T-helper 1 cell treated with Interleukin-12 subunit alpha and Interleukin-12 subunit beta and Interleukin-4 antibody, amounts not matched to agents 30 μg/mL and 1 μg/mL, for 36 hours (primary cell): ENCODE data around the gene COQ7.

ENCODE experiments used
- H3K27ac Mint-ChIP-seq: one replicate; pipeline ENCODE4 v1.8.0; 2021; ENCODE audit warnings: mild to moderate bottlenecking, mixed read lengths
- H3K27me3 Mint-ChIP-seq: one replicate; pipeline ENCODE4 v1.8.0; 2021; ENCODE audit warnings: low read depth, mixed read lengths
- H3K36me3 Mint-ChIP-seq: one replicate; pipeline ENCODE4 v1.8.0; 2021; ENCODE audit warnings: low read depth, mixed read lengths
- H3K4me1 Mint-ChIP-seq: one replicate; pipeline ENCODE4 v1.8.0; 2021; ENCODE audit warnings: low read depth, mixed read lengths
- H3K4me3 Mint-ChIP-seq: one replicate; pipeline ENCODE4 v1.8.0; 2021; ENCODE audit warnings: mild to moderate bottlenecking, moderate library complexity, mixed read lengths
- H3K9me3 Mint-ChIP-seq: one replicate; pipeline ENCODE4 v1.8.0; 2021; ENCODE audit warnings: mixed read lengths

Gene COQ7

DNA sequence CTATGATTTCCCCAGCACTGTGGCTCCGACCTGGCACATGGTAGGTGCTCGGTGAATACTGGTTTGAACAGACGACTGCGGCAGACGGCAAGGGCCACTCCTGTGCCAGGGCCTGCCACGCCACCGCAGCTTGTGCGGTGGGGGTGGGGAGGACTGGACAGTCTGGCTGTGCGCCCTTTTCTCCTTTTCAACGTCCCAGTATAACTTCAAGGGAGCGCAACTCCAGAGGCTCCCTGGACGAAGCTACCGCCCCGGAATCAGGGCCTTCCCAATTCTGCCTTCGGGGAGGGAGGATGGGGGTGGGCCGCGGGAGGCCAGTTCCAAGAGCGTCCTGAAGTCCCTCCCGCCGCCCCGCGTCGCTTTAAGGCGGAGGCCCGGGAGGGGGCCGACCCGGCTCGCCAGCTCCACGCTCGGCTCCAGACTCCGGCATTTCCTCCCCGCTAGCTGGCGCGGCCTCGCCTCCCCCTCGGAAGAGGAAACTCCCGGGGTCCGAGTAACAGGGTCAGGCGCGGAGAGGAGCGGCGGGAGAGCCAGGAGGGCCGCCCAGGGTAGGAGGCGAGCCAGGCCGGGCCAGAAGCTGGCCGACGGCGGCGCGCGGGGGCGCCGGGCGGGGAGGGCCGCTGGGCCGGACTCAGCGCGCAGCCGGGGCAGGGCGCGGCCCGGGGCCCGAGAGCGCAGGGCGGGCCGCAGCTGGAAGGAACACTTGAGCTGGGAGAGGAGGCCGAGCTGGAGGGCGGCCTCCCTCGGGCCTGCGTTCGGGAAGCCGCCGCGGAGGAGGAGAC lies 46.4 kb downstream of the COQ7 start, which contains the start of gene ITPRIPL2:
Gene ITPRIPL2, plus strand, starts transcription at position 388 of the 782 bp plus-strand sequence. CDS start 498 bp downstream, outside the sequence.
- peaks cover 23% of the 10 kb centered on the region for H3K4me1 Mint-ChIP-seq
- peak within 1 kb of the TSS; percentile 45 for H3K27ac Mint-ChIP-seq
- peak within 1 kb of the TSS; percentile 72 for H3K4me3 Mint-ChIP-seq
- H3K36me3 Mint-ChIP-seq: no peaks in the 10 kb centered on the region
- peaks cover 18% of the 10 kb centered on the region for H3K27me3 Mint-ChIP-seq
- H3K9me3 Mint-ChIP-seq: no peaks in the 10 kb centered on the region

DNA sequence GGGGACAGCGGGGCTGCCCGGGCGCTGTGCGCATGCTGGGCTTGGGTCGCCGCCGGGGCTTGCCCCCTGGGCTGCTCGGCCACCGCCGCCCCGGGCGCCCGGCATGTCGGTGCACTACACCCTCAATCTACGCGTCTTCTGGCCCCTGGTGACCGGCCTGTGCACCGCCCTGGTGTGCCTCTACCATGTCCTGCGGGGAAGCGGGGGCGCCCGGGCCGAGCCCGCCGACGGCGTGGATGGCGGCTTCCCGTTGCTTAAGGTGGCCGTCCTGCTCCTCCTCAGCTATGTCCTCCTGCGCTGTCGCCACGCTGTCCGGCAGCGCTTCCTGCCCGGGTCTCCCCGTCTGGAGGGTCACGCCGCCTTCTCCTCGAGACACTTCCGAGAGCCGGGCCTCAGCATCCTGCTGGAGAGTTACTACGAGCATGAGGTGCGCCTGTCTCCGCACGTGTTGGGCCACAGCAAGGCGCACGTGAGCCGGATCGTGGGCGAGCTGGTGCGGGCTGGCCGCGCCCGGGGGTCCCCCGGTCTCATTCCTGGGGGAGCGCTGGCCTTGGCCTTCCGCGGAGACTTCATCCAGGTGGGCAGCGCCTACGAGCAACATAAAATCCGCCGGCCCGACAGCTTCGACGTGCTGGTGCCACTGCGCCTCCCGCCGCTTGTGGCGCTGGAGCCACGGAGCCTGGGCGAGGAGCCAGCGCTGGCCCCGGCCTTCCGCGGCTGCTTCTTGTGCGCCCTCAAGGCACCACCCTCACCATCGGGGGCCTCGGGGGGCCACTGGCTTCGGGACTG lies 47.1 kb downstream of the COQ7 start:
- H3K27me3 Mint-ChIP-seq: peaks cover 18% of the 10 kb centered on the region
- peaks cover 3% of the 10 kb centered on the region for H3K36me3 Mint-ChIP-seq
- H3K9me3 Mint-ChIP-seq: no peaks in the 10 kb centered on the region
- peak overlapping the region; percentile 67 for H3K4me3 Mint-ChIP-seq
- peaks cover 28% of the 10 kb centered on the region for H3K4me1 Mint-ChIP-seq
- peak overlapping the region; percentile 45 for H3K27ac Mint-ChIP-seq

DNA sequence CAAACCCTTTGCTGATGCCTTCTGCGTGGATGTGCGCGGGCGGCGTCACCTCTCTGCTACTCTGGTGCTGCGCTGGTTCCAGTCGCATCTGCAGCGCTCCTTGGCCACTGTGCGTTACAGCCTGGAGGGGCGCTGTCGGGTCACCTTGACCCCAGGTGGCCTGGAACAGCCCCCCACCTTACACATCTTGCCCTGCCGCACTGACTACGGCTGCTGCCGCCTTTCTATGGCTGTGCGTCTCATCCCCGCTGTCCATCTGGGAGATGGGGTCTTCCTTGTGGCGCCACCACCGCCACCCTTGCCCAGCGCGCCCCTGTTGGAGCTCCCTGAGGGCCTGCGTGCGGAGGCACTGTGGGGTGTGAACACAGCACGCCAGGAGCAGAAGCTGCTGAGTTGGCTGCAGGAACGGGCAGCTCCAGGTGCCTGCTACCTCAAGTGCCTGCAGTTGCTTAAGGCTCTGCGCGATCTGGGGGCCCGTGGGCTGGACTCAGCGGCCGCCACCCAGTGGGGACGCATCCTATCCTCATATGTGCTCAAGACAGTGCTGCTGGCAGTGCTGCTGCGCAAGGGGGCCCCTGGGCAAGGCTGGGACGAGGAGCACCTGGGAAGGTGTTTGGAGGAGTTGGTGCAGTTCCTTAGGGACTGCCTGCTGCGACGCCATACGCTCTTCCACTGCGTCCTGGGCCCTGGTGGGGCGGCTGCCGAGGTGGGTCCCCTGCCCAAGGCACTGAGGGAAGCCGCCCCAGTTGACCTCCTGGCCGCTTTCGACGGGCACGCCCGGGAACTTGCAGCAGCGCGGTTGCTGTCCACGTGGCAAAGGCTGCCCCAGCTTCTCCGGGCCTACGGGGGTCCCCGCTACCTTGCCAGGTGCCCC lies 48.0 kb downstream of the COQ7 start:
- peaks cover 18% of the 10 kb centered on the region for H3K27me3 Mint-ChIP-seq
- peaks cover 3% of the 10 kb centered on the region for H3K36me3 Mint-ChIP-seq
- no peaks in the 10 kb centered on the region for H3K9me3 Mint-ChIP-seq
- no peak overlapping the region for H3K27ac Mint-ChIP-seq
- H3K4me3 Mint-ChIP-seq: peak overlapping the region; percentile 62
- peaks cover 31% of the 10 kb centered on the region for H3K4me1 Mint-ChIP-seq

DNA sequence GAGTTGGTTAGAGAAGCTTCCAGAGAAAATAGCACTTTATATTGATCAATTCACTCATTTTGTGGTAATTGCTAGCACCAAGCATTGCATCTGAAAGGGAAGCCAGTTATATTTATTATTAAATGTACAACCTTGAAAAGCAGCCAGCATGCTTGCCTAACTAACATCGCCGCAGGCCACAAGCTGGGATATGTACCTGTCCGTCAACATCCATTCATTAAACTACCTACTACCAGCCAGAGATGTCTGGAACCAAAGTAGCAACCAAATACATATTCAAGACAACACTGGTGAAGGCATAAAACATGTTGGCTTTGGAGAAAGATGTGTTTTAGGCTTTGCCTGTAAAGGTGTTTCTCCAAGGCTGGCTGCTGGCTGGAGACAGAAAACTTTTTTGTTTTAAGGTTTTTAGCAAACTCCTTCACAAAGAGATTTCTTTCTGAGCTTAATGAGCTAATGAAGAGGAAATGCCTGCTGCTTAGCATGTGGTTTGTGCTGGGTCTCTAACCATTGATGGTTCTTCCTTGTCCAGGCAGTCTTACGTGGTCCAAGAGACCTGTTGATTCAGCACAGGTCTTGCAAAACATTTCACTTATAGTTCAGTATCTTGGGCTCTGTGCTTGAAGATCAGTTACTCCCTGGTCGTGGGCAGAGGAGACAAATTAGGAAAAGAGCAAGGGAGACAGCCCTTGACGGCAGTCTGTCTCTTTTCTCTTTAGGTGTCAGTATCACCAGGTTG lies 49.5 kb downstream of the COQ7 start:
- Mint-ChIP-seq H3K36me3 (peaks cover 5% of the 10 kb centered on the region), H3K4me3 (peak overlapping the region; percentile 24), H3K27me3 (peaks cover 13% of the 10 kb centered on the region), H3K4me1 (peaks cover 31% of the 10 kb centered on the region), H3K9me3 (no peaks in the 10 kb centered on the region), H3K27ac (peak overlapping the region; percentile 56)

DNA sequence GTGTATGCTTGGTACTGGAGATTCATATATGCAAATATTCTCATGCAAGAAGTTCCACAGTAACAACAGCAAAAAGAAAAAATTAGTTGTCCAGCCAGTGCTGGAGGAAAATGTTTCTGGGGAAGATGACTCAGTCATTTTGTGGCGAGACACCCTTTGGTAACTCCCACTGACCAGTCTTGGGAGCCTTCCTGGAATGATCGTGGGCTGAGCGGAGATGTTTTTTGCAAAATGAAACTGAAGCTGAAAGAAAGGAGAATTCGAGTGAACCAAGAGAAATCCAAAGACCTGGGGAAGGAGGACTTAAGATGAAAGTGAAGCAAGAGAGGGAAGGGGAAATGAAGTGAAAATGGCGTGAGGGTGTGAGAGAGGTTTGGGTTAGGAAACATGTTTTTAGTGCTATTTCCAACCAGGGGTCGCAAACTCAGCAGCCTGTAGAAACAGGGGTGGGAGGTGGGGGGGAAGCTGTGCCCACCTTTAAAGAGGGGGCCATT lies 51.6 kb downstream of the COQ7 start:
- Mint-ChIP-seq H3K27me3 (no peaks in the 10 kb centered on the region), H3K27ac (peak overlapping the region; percentile 87), H3K4me1 (peaks cover 28% of the 10 kb centered on the region), H3K36me3 (peaks cover 5% of the 10 kb centered on the region), H3K9me3 (peaks cover 5% of the 10 kb centered on the region), H3K4me3 (peak overlapping the region; percentile 82)

DNA sequence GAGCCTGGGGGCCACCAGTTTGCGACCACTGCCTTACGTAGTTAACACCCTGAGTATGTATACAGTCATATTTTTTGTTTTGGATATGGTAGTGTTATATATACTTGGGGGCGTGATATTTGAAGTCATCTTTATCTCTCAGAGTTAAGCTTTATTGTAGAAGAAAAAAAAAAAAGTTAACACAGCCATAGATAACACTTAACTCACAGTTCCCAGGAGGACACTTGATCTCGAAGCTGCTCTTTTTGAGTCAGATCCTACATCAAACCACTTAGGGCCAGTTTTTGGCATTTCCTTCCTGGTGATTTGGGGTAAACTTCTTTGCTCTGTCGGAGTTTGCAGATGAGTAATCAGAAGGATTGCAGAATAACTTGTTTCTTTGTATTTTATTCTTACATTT lies 52.1 kb downstream of the COQ7 start:
- Mint-ChIP-seq H3K27ac (peak overlapping the region; percentile 54), H3K9me3 (peaks cover 7% of the 10 kb centered on the region), H3K36me3 (peaks cover 5% of the 10 kb centered on the region), H3K27me3 (no peaks in the 10 kb centered on the region), H3K4me1 (peaks cover 28% of the 10 kb centered on the region), H3K4me3 (peak overlapping the region; percentile 13)

DNA sequence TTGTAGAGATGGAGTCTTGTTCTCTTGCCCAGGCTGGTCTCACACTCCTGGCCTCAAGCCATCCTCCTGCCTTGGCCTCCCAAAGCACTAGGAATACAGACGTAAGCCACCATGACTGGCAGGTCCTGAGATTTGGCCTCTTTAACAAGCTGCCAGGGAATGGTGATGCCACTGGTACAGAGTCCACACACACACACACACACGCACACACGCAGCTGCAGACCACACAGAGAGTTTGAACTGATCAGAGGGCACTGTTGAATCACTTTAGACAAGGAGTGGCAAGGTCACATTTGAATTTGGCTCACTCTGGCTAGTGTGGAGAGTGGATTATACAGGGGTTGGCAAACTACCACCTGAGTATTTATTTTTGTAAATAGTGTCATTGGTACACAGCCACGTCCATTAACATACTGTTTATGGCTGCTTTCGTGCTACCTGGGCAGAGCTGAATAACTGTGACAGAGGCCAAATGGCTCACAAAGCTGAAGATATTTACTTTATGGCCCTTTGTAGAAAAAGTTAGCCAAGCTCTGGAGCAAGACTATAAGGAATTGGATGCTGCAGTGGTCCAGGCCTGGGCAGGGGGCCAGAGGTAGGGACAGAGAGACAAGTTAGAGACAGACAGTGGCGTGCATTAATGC lies 56.2 kb downstream of the COQ7 start:
- Mint-ChIP-seq H3K27ac (no peak overlapping the region), H3K4me1 (peaks cover 25% of the 10 kb centered on the region), H3K9me3 (peaks cover 11% of the 10 kb centered on the region), H3K4me3 (no peak overlapping the region), H3K36me3 (peaks cover 7% of the 10 kb centered on the region), H3K27me3 (no peaks in the 10 kb centered on the region)

DNA sequence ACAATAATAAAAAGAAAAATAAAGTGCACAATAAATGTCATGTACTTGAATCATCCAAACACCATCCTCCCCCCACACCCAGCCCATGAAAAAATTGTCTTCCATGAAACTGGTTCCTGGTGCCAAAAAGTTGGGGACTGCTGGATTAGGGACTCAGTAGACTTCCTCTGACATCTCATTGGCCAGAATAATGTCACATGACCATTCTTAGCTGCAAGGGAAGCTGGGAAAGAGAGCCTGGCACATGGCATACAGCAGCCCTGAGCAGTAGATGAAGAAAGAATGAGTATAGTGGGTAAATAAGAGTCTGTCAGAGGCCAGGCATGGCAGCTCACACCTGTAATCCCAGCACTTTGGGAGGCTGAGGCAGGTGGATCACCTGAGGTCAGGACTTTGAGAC lies 58.9 kb downstream of the COQ7 start:
- Mint-ChIP-seq H3K27me3 (no peaks in the 10 kb centered on the region), H3K4me1 (peaks cover 36% of the 10 kb centered on the region)

DNA sequence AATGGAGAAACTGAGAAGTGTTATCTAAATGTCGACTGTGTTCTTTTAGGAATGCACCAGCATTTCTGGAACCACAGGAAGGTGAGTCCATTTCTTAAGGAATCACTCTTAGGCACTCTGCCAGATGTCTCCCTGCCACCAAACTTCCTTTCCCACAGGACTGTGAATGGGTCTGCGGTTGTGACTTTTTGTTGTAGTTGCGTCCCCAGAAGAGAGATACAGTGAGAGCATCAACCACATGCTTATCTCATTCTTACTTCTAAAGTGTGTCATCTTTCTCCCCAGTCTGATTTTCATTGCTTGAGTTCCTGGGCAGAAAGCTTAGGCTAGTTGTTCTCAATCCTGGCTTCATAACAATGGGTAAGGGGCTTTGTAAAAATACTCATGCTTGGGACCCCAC lies 59.8 kb downstream of the COQ7 start:
- Mint-ChIP-seq H3K4me3 (no peak overlapping the region), H3K36me3 (peaks cover 2% of the 10 kb centered on the region), H3K4me1 (peaks cover 44% of the 10 kb centered on the region), H3K9me3 (peaks cover 11% of the 10 kb centered on the region), H3K27me3 (no peaks in the 10 kb centered on the region), H3K27ac (peak overlapping the region; percentile 64)

More for the DNA sequence above, 58.9 kb downstream of the COQ7 start:
- Mint-ChIP-seq H3K27ac (no peak overlapping the region), H3K36me3 (peaks cover 4% of the 10 kb centered on the region), H3K9me3 (peaks cover 11% of the 10 kb centered on the region), H3K4me3 (no peak overlapping the region)

DNA sequence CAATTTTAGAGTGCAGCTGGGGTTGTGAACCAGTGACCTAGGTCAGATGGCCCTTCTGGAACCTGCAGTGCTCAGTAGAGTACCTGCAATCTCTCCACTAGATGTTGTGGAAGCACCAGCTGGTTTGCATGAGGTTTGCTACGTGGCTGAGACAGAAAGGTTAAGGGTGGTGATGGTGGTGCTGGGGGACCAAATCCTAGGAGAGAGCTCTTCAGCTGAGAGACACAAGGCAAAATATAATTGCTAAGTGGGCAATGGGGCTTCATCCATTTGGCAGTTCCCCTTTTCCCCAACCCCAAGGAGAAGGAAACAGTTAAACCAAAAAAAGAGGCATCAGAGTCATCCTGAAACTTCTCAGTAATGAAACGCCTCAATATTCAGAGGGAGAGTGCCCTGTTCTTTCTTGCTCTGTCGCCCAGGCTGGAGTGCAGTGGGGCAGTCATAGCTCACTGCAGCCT lies 60.3 kb downstream of the COQ7 start:
- Mint-ChIP-seq H3K4me1 (peaks cover 43% of the 10 kb centered on the region), H3K27ac (peak overlapping the region; percentile 64), H3K36me3 (peaks cover 2% of the 10 kb centered on the region), H3K9me3 (peaks cover 11% of the 10 kb centered on the region), H3K27me3 (no peaks in the 10 kb centered on the region), H3K4me3 (peak overlapping the region; percentile 31)

DNA sequence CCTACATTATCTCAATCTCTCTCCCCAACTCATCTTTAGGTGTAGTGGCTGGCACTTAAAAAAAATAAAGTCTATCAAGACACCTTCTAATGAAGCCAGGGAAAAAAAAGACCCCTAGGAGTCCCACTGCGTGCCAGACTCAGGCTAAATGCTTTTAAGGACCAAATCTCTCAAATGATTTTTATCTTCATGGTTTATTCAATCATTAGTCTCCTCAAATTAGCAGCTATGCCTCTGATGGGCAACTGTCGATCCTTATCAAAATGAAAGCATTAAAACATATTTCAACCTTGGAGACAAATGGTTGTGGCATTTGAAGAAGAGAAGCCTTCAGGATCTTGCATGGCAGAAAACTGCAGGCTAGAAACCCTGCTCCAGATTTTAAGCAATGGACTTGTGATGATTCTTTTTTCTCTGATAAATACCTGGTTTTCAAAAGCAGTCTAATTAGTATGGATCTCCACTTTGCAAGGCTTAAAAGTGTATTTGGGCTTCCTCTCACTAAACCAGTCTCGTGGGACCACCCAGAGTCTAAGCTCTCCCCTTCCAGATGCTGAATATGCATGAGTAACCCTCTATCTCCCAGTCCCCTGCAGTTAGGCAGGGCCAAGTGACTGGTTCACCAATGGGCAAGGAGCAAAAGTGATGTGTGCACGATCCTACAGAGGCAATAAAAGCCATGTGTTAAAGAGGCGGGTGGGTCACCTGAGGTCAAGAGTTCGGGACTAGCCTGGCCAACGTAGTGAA lies 61.2 kb downstream of the COQ7 start:
- Mint-ChIP-seq H3K27me3 (no peaks in the 10 kb centered on the region), H3K4me3 (no peak overlapping the region), H3K4me1 (peaks cover 43% of the 10 kb centered on the region), H3K9me3 (peaks cover 10% of the 10 kb centered on the region), H3K27ac (no peak overlapping the region), H3K36me3 (peaks cover 2% of the 10 kb centered on the region)
